H1 (cell line): ENCODE measurements around the gene SMOC2. TPM values are rescaled to one million over a fixed set of nuclear protein-coding genes. Genes with fewer than 3 reads are reported as not detected.

Experiments
- CTCF ChIA-PET: fragments of 300-600 bp; sonication (Branson Sonifier 250); formaldehyde crosslinking; loops from one replicate; lab custom pipeline; 2021; ENCODE audit not compliant: partially characterized antibody; lab: Charles Lee
- POLR2A ChIA-PET: fragments of 300-600 bp; sonication (Branson Sonifier 250); formaldehyde crosslinking; loops from one replicate; lab custom pipeline; 2021; ENCODE audit warnings: inconsistent platforms; ENCODE audit not compliant: partially characterized antibody; lab: Charles Lee
- DNase-seq, 2 experiments: peaks; one replicate each; pipeline versions ENCODE4 v3.0.0 to v3.0.0-alpha.2; 2010 to 2022; ENCODE audit warnings: low spot score in 2 of 2, low read depth in 1 of 2, mixed read lengths in 1 of 2
- FAIRE-seq: peaks from 2 replicates; lab custom pipeline; 2011; peaks lifted over from hg19 to GRCh38; lab: Jason Lieb, UNC
- H2AFZ ChIP-seq: 2 replicates; pipeline ENCODE4 v1.8.1; 2012; ENCODE audit warnings: low read length, inconsistent platforms
- H2AK5ac ChIP-seq: 2 replicates; pipeline ENCODE4 v1.6.1; 2013; ENCODE audit warnings: low read depth, low read length
- H2BK120ac ChIP-seq: replicated peaks from 2 replicates; pipeline ENCODE3; 2013; ENCODE audit warnings: low read depth, low read length, inconsistent platforms
- H2BK12ac ChIP-seq: 2 replicates; pipeline ENCODE4 v1.6.1; 2013; ENCODE audit warnings: low read depth, low read length
- H2BK15ac ChIP-seq: 2 replicates; pipeline ENCODE4 v1.6.1; 2013; ENCODE audit warnings: low read length
- H2BK20ac ChIP-seq: 2 replicates; pipeline ENCODE4 v1.6.1; 2013; ENCODE audit warnings: low read length
- H2BK5ac ChIP-seq: 2 replicates; pipeline ENCODE4 v1.6.1; 2013; ENCODE audit warnings: low read depth, low read length
- H3K14ac ChIP-seq: 2 replicates; pipeline ENCODE4 v1.6.1; 2013; ENCODE audit warnings: inconsistent platforms; ENCODE audit not compliant: insufficient read length
- H3K18ac ChIP-seq: 2 replicates; pipeline ENCODE4 v1.6.1; 2013; ENCODE audit warnings: low read length; ENCODE audit errors: extremely low read depth
- H3K23ac ChIP-seq: 2 replicates; pipeline ENCODE4 v1.6.1; 2013; ENCODE audit warnings: inconsistent platforms; ENCODE audit not compliant: insufficient read length
- H3K23me2 ChIP-seq: 2 replicates; pipeline ENCODE4 v1.6.1; 2013; ENCODE audit warnings: low read depth, low read length
- H3K27ac ChIP-seq: 2 replicates; pipeline ENCODE4 v1.6.1; 2011; ENCODE audit warnings: low read depth, low read length, inconsistent platforms
- H3K27me3 ChIP-seq, 4 experiments: replicated peaks in 1 of 4; 1 replicate in 1 of 4; 2 replicates in 3 of 4; pipeline versions ENCODE4 v1.6.1 to v1.8.1; 2011 to 2013; ENCODE audit warnings: low read length in 3 of 4, mild to moderate bottlenecking in 3 of 4, inconsistent platforms in 2 of 4, mixed read lengths in 2 of 4, moderate library complexity in 1 of 4; ENCODE audit not compliant: control insufficient read depth in 3 of 4, insufficient read depth in 3 of 4; ENCODE audit errors: extremely low read depth in 1 of 4
- H3K36me3 ChIP-seq, 4 experiments: 2 replicates each; pipeline versions ENCODE4 v1.6.1 to v1.8.1; 2011 to 2013; ENCODE audit warnings: mild to moderate bottlenecking in 4 of 4, low read length in 3 of 4, moderate library complexity in 2 of 4, control low read depth in 1 of 4, inconsistent platforms in 1 of 4; ENCODE audit not compliant: insufficient read depth in 4 of 4, control insufficient read depth in 2 of 4
- H3K4ac ChIP-seq: replicated peaks from 2 replicates; pipeline ENCODE3; 2013; ENCODE audit warnings: low read length, low read depth, mixed read lengths, inconsistent platforms; ENCODE audit not compliant: insufficient read length
- H3K4me1 ChIP-seq, 4 experiments: replicated peaks in 1 of 4; 1 replicate in 1 of 4; 2 replicates in 3 of 4; pipeline versions ENCODE4 v1.6.1 to v1.8.1; 2011 to 2013; ENCODE audit warnings: low read length in 3 of 4, inconsistent platforms in 2 of 4, mixed read lengths in 1 of 4; ENCODE audit not compliant: insufficient read depth in 4 of 4, control insufficient read depth in 3 of 4
- H3K4me2 ChIP-seq, 2 experiments: 2 replicates each; pipeline versions ENCODE4 v1.6.1 to v1.8.1; 2011 to 2013; ENCODE audit warnings: low read depth in 2 of 2, low read length in 2 of 2, control low read depth in 1 of 2, inconsistent platforms in 1 of 2, mild to moderate bottlenecking in 1 of 2; ENCODE audit not compliant: insufficient read depth in 1 of 2
- H3K4me3 ChIP-seq, 4 experiments: fragments of 200-600, 300-600 bp in 1 of 4; sonication (generic), shearing (Covaris generic), sonication (Bioruptor Twin) in 1 of 4; 2 replicates each; pipeline versions ENCODE4 v1.5.1 to v1.8.1; 2011 to 2016; ENCODE audit warnings: low read length in 4 of 4, low read depth in 3 of 4, control low read depth in 2 of 4, inconsistent platforms in 2 of 4, mild to moderate bottlenecking in 2 of 4, mixed read lengths in 1 of 4, moderate library complexity in 1 of 4; ENCODE audit not compliant: insufficient read depth in 2 of 4; ENCODE audit errors: extremely low read depth in 1 of 4
- H3K56ac ChIP-seq: replicated peaks from 2 replicates; pipeline ENCODE3; 2013; ENCODE audit warnings: low read depth, mild to moderate bottlenecking, mixed read lengths, low read length, inconsistent platforms; ENCODE audit not compliant: insufficient read length
- H3K79me1 ChIP-seq: 2 replicates; pipeline ENCODE4 v1.6.1; 2013; ENCODE audit warnings: low read depth, low read length, control low read depth
- H3K79me2 ChIP-seq, 2 experiments: 2 replicates each; pipeline versions ENCODE4 v1.6.1 to v1.8.1; 2012 to 2013; ENCODE audit warnings: low read length in 2 of 2, mild to moderate bottlenecking in 2 of 2, inconsistent platforms in 1 of 2; ENCODE audit not compliant: insufficient read depth in 2 of 2, control insufficient read depth in 1 of 2
- H3K9ac ChIP-seq, 4 experiments: replicated peaks in 1 of 4; 1 replicate in 1 of 4; 2 replicates in 3 of 4; pipeline versions ENCODE4 v1.6.1 to v1.8.1; 2011 to 2013; ENCODE audit warnings: low read depth in 3 of 4, low read length in 3 of 4, control low read depth in 2 of 4, mild to moderate bottlenecking in 2 of 4, moderate library complexity in 2 of 4, inconsistent platforms in 1 of 4; ENCODE audit errors: extremely low read depth in 1 of 4
- H3K9me3 ChIP-seq, 2 experiments: 2 replicates each; pipeline versions ENCODE4 v1.6.1 to v1.8.1; 2012 to 2013; ENCODE audit warnings: mild to moderate bottlenecking in 2 of 2, moderate library complexity in 2 of 2, control low read depth in 1 of 2, inconsistent platforms in 1 of 2, low read depth in 1 of 2, low read length in 1 of 2, mixed read lengths in 1 of 2; ENCODE audit not compliant: insufficient read depth in 2 of 2
- H4K20me1 ChIP-seq, 2 experiments: replicated peaks in 1 of 2; 2 replicates each; pipeline versions ENCODE3 to v1.8.1; 2011 to 2013; ENCODE audit warnings: inconsistent platforms in 2 of 2, low read length in 2 of 2, mild to moderate bottlenecking in 1 of 2; ENCODE audit not compliant: insufficient read depth in 2 of 2, control insufficient read depth in 1 of 2
- H4K5ac ChIP-seq: 2 replicates; pipeline ENCODE4 v1.6.1; 2013; ENCODE audit warnings: low read length, low read depth, mixed read lengths, inconsistent platforms; ENCODE audit not compliant: insufficient read length
- H4K8ac ChIP-seq: 2 replicates; pipeline ENCODE4 v1.8.0; 2013; ENCODE audit warnings: mild to moderate bottlenecking, moderate library complexity, low read length, inconsistent platforms; ENCODE audit not compliant: insufficient read depth; ENCODE audit errors: extremely low read depth
- H4K91ac ChIP-seq: replicated peaks from 2 replicates; pipeline ENCODE3; 2013; ENCODE audit warnings: low read length, mixed read lengths, inconsistent platforms; ENCODE audit not compliant: insufficient read length
- E2F6 ChIP-seq: IDR thresholded peaks from 2 replicates; pipeline ENCODE4 v1.6.1; 2012; ENCODE audit warnings: inconsistent platforms
- GABPA ChIP-seq: IDR thresholded peaks from 2 replicates; pipeline ENCODE4 v1.6.1; 2011; ENCODE audit warnings: mild to moderate bottlenecking, low read length, moderate library complexity, borderline replicate concordance; ENCODE audit not compliant: insufficient read depth
- HDAC6 ChIP-seq: IDR thresholded peaks from one replicate; pipeline ENCODE4 v1.7.1; 2012; ENCODE audit warnings: low read depth, mild to moderate bottlenecking, inconsistent platforms, low read length, moderate library complexity
- WGBS, 2 experiments: shearing (Covaris generic) in 1 of 2; methylation state at CpG; one replicate each; pipeline versions ENCODE4 v1.1.6 to v1.1.7; 2013 to 2015; ENCODE audit warnings: low lambda C conversion rate in 2 of 2, mixed read lengths in 2 of 2, inconsistent platforms in 1 of 2, low coverage in 1 of 2, missing lambda C conversion rate in 1 of 2; ENCODE audit not compliant: insufficient replicate concordance in 2 of 2, insufficient coverage in 1 of 2, insufficient read length in 1 of 2; ENCODE audit errors: extremely low coverage in 1 of 2, missing lambda C conversion rate in 1 of 2; 5-methylcytosine and 5-hydroxymethylcytosine counted together
- polyA plus RNA-seq, 7 experiments: library from polyadenylated mRNA; depleted of rRNA in 3 of 7; stranded (reverse) in 5 of 7; unstranded in 2 of 7; fragments of >200 nt in 5 of 7; fragments of 200-250 nt in 2 of 7; gene quantifications; 1 replicate in 5 of 7; 2 replicates in 1 of 7; 4 replicates in 1 of 7; pipeline versions ENCODE4 v1.2.1 to v1.2.3, GENCODE V29; 2011 to 2013; ENCODE audit warnings: missing spikeins in 2 of 7, mixed read lengths in 2 of 7
- total RNA-seq: library from RNA; stranded (reverse); fragmentation: NEBNext Ultra II Directional; extraction: Animal tissue kit (Norgen Biotek cat#: 25700); gene quantifications from 2 replicates; pipeline ENCODE4 v1.2.1, GENCODE V29; 2021
- TF ChIP-seq, protein P1 (sequence below): IDR thresholded peaks from 2 replicates; pipeline ENCODE4 v1.6.1; 2012; ENCODE audit warnings: inconsistent platforms

SMOC2 gene
- total and polyA plus RNA-seq, 2 of the 8 experiments (the other 6 are each of a cell fraction or from before 2014, with no cell fraction given) = 7.7 to 8.5 TPM

DNA sequence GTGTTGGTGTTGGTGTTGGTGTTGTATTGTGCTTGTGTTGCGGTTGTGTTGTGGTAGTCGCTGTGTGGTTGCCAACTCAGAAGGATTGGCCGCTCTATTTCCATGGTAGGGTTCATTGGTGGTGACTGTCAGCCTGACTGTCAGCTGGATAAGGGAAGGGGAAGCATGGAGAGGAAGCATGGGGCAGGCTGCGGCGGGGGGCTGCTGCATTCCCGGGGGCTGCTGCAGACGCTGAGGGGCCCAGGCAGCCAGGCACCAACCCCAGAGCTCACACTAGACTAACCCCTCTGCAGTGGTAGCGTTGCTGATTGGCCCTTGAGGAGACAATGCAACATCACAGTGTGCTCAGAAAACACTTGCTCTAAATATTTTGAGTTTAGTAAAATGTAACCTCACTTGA, 199.2 kb downstream of the SMOC2 start:
- no peaks in the 10 kb centered on the region for H3K36me3 ChIP-seq
- no peak for DNase-seq
- no peak overlapping the region for H3K56ac ChIP-seq
- H3K4me3 ChIP-seq = no peak overlapping the region
- CTCF ChIA-PET = interaction anchor here (1.7 kb wide), 1 partner anchor 70 kb away, joined by 3 read pairs; no protein-coding TSS in a partner anchor
- POLR2A ChIA-PET = interaction anchor here (0.7 kb wide), 1 partner anchor 59 kb away, joined by 3 read pairs; no protein-coding TSS in a partner anchor
- peak overlapping the region; percentile 60; the same call in 1 of the 2 replicates for H2BK12ac ChIP-seq
- peak overlapping the region; percentile 27 for H3K4ac ChIP-seq
- H3K9ac ChIP-seq = no peak overlapping the region
- no peak overlapping the region for H3K27ac ChIP-seq
- no peak overlapping the region for H2BK120ac ChIP-seq
- H3K18ac ChIP-seq = no peak overlapping the region
- H2AK5ac ChIP-seq = no peak overlapping the region
- no peak overlapping the region for H2BK5ac ChIP-seq
- no peak overlapping the region for H2BK20ac ChIP-seq
- WGBS, 2 experiments = 92% methylated on average over 8 of the region's 8 CpGs; no CpG with 5 or more reads in 1 of the 2 experiments
- H2BK15ac ChIP-seq = peak overlapping the region; percentile 46; the same call in 1 of the 2 replicates
- no peaks in the 10 kb centered on the region for H3K9me3 ChIP-seq
- H3K4me2 ChIP-seq = no peak overlapping the region
- no peaks in the 10 kb centered on the region for H4K20me1 ChIP-seq
- H4K8ac ChIP-seq = no peak overlapping the region; the same call in 1 of the 2 replicates
- H4K5ac ChIP-seq = no peak overlapping the region
- H4K91ac ChIP-seq = peak overlapping the region; percentile 90
- no peak overlapping the region for H3K23ac ChIP-seq
- no peak for FAIRE-seq
- H3K79me1 ChIP-seq = no peaks in the 10 kb centered on the region; the same call in 1 of the 2 replicates
- peaks cover 6 to 10% (median 7%) of the 10 kb centered on the region in 4 experiments; a peak in 6 of 7 replicates for H3K4me1 ChIP-seq
- H3K79me2 ChIP-seq = no peaks in the 10 kb centered on the region
- H3K23me2 ChIP-seq = no peaks in the 10 kb centered on the region
- TF ChIP-seq HDAC6 (no peak), GABPA (no peak), E2F6 (0 out of 2 replicates have a peak, but pooled peaks have one; percentile 1)
- TF ChIP-seq, protein P1, sequence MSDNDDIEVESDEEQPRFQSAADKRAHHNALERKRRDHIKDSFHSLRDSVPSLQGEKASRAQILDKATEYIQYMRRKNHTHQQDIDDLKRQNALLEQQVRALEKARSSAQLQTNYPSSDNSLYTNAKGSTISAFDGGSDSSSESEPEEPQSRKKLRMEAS = 0 out of 2 replicates have a peak, but pooled peaks have one; percentile 17
- no peak overlapping the region for H3K14ac ChIP-seq
- H3K27me3 ChIP-seq = no peaks in the 10 kb centered on the region; a peak in 1 of 7 replicates
- H2AFZ ChIP-seq = no peak overlapping the region
